Measurements from ENCODE around the gene LIPT2.
A peak's percentile ranks its signal among the peaks of the same experiment; 100 is the strongest.
"Not testable (repeated sequence)": the region's sequence is repeated elsewhere in the genome, so short reads cannot be mapped to it uniquely, and the experiment has no call there.

Gene LIPT2

GRCh38 chr11:74492974-74493790 lies at the start of gene LIPT2:
TSS of gene LIPT2 (minus strand) at chr11:74493724. CDS start at chr11:74493703, 21 bp downstream.
- DNase-seq (ENCODE audit: low read depth): peak; percentile 94

- no peak for DNase-seq (ENCODE audit: low read depth)
Measured at GRCh38 chr11:74541466-74541865, 47.9 kb upstream of the LIPT2 start.

- no peak for DNase-seq (ENCODE audit: low read depth)
Measured at GRCh38 chr11:74540270-74540669, 46.7 kb upstream of the LIPT2 start.

- no peak for DNase-seq (ENCODE audit: low read depth)
Measured at GRCh38 chr11:74538680-74539079, 45.2 kb upstream of the LIPT2 start.

GRCh38 chr11:74535371-74536160 lies 42.0 kb upstream of the LIPT2 start:
- no peak for DNase-seq (ENCODE audit: low read depth)

- not testable (repeated sequence) for DNase-seq (ENCODE audit: low read depth)
Measured at GRCh38 chr11:74534946-74535275, 41.4 kb upstream of the LIPT2 start.

GRCh38 chr11:74534216-74534945 lies 40.9 kb upstream of the LIPT2 start:
- DNase-seq (ENCODE audit: low read depth): no peak

- DNase-seq (ENCODE audit: low read depth): no peak
Measured at GRCh38 chr11:74533421-74533820, 39.9 kb upstream of the LIPT2 start.

- no peak for DNase-seq (ENCODE audit: low read depth)
Measured at GRCh38 chr11:74532501-74533246, 39.1 kb upstream of the LIPT2 start.

- DNase-seq (ENCODE audit: low read depth): no peak
Measured at GRCh38 chr11:74524978-74525377, 31.5 kb upstream of the LIPT2 start.

- no peak for DNase-seq (ENCODE audit: low read depth)
Measured at GRCh38 chr11:74524501-74524900, 31.0 kb upstream of the LIPT2 start.

- DNase-seq (ENCODE audit: low read depth): no peak
Measured at GRCh38 chr11:74522776-74523175, 29.3 kb upstream of the LIPT2 start.

GRCh38 chr11:74521666-74522252 lies 28.2 kb upstream of the LIPT2 start:
- no peak for DNase-seq (ENCODE audit: low read depth)

GRCh38 chr11:74520927-74521665 lies 27.6 kb upstream of the LIPT2 start:
- DNase-seq (ENCODE audit: low read depth): no peak

- no peak for DNase-seq (ENCODE audit: low read depth)
Measured at GRCh38 chr11:74520316-74520715, 26.8 kb upstream of the LIPT2 start.

- DNase-seq (ENCODE audit: low read depth): no peak
Measured at GRCh38 chr11:74519710-74520109, 26.2 kb upstream of the LIPT2 start.

GRCh38 chr11:74517592-74517991 lies 24.1 kb upstream of the LIPT2 start:
- DNase-seq (ENCODE audit: low read depth): not testable (repeated sequence)

- DNase-seq (ENCODE audit: low read depth): no peak
Measured at GRCh38 chr11:74507582-74507981, 14.1 kb upstream of the LIPT2 start.

GRCh38 chr11:74506823-74507222 lies 13.3 kb upstream of the LIPT2 start:
- DNase-seq (ENCODE audit: low read depth): no peak

- DNase-seq (ENCODE audit: low read depth): no peak
Measured at GRCh38 chr11:74505911-74506310, 12.4 kb upstream of the LIPT2 start.
